UCSD-AML1 (cell line): ENCODE results near the gene CRIP2.
A peak's percentile ranks its signal among the peaks of the same experiment; 100 is the strongest.

ENCODE experiments used
- DNase-seq: peaks from one replicate; lab custom pipeline; 2025; ENCODE audit not compliant: unreplicated experiment; lab: John Stamatoyannopoulos, UW

Gene CRIP2

DNA sequence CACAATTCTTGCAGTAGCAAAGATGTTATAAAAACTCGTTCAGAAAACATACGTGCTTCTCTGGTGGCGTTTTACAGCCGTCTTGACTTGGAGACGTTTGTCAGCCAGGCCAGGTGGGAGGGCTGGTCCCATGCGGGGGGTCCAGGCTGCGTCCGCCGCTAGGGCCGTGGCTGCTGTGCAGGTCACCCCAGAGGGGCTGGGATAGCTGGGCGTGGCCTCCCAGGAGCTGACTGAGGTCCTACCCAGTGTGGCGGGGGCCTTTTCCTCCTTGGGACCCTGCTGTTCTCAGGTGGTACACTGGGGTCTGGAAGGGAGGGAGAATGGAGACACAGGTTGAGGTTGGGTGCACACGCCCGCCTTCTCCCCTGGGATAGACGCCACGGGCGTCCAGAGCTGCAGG lies 29.8 kb upstream of the CRIP2 start:
- no peak for DNase-seq

DNA sequence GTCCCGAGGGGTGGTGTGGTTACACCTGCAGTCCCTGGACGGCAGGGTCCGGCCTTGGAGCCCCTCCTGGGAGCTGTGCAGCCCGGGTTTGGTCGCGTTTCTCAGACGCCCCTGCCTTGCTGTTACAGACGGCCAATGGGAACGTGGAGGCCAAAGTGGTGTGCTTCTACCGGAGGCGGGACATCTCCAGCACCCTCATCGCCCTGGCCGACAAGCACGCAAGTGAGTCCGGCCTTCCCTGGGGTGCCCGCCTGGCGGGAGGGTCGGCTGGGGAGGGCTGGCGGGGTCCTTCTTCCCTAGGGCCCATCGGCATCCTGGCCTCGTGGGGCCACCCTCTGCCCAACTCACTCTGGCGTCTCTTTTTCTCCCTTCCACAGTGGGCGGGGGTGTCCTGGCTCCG lies 29.3 kb upstream of the CRIP2 start:
- no peak for DNase-seq

DNA sequence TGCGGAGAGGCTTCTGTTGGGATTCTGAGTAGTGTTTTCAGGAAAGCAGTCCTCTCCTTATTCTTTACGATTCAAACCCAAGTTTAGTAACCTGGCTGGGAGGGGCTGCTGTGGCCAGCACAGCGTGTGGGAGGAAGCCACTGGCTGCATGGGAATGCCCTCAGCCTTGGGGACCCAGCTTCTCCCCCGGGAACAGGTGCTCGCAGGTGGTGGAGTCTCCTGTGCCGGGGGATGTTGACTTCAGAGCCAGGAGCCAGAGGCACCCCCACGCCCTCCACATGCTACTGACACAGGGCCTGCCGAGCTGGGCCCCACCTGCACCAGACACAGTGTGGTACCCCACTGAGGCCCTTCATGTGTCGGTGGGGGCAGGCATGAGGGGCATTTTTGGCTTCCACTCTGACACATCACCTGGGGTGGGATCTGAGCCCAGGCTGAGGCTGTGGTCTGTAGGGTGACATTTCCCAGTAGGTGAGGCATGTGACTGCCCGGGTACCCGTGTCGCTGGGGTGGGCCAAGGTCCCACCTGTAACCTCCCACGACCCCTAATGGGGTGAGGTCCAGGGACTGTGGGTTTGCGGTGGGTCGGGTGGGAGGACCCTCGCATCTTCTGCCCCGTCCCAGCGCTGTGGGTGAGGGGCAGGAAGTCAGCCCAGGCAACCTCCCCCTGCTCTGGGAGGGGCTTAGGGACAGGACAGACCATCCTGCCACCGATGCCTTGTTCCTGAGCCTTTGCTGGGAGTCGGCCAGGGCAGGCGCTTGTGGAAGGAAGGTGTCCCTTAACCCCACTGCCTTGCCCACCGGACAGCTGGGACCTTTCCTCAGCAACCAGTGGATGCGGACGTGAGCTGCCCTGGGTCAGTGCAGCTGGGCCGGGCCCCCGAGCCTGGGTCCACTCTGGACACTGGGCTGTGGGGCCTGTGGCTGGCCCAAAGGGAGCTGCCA lies 28.4 kb upstream of the CRIP2 start:
- no peak for DNase-seq

DNA sequence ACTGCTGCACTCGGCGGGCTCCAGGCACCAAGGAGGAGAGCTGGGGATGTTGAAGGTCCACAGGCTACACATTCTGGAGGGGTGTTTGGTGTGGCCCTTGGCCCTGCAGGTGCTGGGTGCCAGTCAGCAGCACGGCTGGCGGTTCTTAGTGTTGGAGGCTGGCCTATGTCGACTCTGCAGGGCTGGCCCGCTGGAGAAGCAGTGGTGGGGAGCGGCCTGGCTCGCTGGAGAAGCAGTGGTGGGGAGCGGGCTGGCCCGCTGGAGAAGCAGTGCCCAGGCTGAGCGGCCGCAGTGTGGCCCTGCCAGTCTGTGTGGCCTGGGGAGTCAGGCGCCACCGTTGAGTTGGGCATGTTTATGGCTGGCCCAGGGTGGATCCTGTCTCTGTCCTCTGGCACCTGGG lies 27.6 kb upstream of the CRIP2 start:
- DNase-seq: no peak

DNA sequence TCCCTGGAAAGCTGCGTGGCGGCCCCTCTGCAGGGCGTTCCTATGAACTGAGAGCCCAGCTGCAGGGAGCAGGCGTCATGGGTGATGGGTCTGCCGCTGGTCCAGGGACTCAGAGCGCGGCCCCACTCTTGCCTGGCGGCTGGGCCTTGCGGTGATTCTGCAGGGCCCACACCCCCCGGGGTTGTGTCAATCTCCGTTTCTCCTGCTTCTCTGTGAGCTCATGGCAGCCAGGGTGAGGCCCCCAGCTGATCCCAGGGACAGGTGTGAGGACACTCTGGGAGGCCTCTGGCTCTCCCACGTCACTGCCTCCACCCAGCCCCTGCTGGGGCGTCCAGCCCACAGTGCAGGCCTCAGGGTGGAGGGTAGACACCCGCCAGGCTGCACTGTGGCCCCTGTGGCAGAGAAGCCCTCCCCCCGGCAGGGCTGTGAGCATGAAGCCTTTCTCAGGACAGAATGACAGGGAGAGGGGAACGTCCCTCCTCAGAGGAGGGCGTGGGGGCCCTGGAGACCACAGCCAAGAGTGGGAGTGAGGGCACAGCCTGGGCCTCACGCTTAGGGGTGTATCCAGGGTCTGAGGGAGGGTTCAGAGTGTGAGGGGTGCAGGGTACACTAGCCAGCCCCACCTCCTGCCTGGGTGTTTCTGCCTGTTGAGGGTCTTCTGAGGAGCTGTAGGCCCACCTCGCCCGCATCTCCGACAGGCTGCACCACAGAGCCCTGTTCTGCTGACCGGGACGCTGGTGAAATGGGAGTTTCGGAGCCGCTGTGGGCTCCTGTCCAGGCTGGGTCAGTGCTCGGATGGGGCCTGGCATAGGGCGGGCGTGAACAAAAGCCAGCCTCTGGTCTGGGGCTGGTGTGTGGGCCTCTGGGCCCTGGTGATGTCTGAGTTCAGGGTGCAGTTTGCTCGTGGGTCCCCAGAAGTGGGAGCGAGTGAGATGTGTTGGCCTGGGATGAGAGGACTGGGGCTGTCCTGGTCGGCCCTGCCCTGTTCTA lies 26.7 kb upstream of the CRIP2 start:
- no peak for DNase-seq

DNA sequence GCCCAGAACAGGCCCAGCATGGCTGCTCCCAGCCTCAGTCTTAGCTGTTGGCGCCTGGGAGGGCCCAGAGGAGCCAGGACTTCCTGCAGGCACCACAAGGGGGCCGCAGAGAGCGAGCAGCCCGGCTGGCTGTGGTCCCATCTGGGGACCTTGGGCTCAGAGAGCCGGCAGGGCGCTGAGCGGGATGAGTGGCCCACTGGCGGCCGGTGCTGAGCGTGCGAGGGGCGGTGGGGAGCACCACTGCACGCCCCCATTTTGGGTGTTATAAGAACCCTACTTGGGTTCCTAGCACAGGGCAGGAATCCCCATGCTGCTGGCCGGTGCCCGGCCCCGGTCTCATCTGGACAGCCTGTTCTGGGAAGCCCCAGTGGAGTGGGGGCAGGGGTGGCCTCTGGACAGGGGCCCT lies 25.9 kb upstream of the CRIP2 start:
- peak; percentile 41 for DNase-seq

DNA sequence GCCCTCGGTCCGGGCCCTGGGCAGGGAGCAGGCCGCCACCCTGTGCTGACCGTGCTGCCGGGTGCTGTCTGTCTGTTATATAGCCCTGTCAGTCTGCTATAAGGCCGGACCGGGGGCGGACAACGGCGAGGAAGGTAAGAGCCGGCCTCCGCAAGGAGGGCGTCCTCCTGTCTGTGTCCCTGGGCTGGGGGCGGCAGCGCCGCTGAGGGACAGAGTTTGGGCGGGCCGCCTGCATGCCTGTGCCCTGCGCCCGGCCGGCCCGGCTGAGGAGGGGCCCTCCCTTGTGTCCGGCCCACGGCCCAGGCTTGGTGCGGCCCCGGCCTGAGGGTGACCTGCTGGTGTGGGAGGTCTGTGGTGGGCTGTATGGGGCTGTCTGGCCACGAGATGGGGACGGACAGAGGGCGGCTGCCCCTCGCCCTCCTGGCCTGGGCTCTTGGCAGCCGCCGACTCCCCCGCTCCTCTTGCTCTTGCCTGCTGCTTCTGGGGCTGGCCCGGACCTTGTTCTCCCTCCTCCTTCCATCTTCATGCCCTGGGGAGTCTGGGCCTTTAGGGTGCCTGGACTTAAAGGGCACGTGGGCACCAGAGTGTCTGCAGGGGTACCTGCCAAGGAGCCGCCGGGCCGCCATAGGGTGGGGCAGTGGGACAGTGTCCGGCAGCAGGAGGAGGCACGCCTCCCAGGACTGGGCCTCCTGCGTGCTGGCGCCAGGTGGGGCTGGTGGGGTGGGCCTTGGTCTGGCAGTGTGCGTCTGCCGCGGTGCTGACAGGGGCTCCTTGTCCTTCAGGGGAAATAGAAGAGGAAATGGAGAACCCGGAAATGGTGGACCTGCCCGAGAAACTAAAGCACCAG lies 25.1 kb upstream of the CRIP2 start:
- no peak for DNase-seq

DNA sequence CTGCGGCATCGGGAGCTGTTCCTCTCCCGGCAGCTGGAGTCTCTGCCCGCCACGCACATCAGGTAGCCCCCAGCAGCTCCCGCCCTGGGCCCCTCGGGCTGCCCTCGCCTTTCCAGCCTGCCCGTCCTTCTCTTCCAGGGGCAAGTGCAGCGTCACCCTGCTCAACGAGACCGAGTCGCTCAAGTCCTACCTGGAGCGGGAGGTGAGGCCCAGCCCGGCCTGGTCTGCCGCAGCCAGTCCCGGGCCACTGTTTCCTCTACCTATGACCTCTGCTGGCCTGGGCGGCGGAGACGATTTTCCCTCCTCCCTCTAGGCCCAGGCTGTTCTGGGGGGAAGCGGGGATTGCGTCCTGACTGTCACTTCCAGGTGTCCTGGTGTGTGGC lies 24.5 kb upstream of the CRIP2 start:
- no peak for DNase-seq

DNA sequence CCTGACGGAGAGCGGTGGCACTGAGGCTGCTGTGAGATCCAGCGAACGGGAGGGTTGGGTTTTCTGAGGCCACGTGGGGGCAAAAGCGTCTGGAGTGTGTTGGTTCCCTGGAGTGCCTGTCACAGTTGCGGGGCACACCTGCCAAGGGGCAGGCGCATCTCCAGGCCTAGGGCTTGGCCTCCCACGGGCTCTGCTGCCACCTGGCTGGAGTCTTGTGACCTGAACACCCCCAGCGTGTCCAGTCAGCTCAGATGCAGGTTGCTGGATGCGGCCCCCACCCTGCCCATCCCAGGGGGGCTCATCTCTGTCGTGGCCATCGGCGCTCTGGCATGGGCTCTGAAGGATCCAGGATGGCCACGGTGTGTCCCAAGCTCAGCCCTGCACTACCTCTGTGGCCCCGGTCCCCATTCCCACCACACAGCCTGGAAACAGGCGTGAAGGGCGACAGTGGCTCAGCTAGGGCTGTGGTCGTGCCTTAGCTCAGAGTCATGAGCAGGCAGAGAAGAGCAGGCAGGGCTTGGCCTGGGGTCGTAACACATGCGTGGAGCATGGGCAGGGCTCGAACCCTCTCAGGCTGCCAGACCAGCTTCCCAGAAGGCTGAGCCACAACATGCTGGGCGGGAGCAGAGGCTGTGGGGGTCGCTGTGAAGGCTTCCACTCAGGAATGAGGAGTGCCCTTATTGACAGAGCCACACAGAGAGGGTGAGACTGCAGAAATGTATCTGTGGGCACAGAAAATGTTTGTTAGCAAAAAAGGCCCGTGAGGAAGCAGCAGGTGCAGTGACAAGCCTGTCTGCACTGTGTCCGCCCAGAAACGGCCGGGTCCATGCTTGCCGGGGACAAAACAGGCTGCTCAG lies 23.5 kb upstream of the CRIP2 start:
- DNase-seq: no peak

DNA sequence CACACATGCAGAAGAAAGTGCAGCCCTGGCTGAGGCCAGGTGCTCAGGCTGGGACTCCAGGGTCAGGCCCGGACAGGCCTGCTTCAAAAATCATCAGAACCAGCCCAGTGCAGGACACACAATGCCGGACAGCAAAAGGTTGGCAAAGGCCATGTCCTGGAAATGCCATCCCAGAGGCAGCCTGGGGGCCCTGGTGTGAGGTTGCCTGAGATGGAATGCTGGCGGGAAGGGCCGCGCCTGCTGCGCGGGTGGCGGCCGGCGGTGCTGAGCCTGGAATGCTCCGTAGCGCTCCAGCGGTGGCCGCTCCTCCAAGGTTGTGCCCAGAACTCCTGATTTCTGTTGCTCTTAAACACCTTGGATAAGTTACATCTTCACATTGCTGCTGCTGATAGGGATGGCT lies 21.7 kb upstream of the CRIP2 start:
- no peak for DNase-seq

DNA sequence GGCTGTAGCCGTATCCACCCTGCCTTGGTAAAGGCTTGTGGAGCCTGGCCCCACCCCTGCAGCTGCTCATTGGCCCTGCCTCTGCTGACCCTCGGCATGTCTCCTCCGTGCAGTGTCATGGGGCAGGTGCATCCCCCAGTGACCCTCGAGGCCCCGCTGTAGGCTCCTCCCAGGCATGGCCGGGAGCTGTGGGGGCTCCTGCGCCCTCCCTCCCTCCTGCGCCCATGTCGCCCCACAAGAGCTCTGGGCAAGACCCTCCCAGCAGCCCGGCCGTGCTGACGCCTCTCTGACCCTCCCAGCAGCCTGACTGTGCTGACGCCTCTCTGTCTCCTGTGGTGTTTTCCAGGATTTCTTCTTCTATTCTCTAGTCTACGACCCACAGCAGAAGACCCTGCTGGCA lies 20.8 kb upstream of the CRIP2 start:
- no peak for DNase-seq

DNA sequence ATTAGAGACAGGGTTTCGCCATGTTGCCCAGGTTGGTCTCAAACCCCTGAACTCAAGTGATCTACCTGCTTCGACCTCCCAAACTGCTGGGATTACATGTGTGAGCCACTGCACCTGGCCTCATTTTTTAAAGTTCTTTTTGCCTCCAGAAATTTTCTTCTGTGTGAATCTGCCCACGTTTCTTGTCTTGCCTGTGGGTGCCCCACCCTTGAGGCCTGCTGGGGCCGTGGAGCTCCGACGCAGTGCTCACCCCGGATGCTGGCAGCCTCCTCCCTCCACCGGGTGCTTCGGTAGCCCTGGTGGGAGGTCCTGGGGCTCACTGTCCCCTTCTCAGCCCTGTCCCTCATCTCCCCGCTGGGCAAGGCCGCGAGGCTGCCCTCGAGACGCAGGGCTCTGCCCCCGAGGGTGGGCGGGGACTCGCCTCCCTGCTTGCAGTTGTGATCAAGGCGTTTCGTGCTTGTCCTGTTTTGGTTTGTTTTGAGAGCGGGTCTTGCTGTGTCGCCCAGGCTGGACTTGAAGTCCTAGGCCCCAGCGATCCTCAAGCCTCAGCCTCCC lies 19.5 kb upstream of the CRIP2 start:
- no peak for DNase-seq

DNA sequence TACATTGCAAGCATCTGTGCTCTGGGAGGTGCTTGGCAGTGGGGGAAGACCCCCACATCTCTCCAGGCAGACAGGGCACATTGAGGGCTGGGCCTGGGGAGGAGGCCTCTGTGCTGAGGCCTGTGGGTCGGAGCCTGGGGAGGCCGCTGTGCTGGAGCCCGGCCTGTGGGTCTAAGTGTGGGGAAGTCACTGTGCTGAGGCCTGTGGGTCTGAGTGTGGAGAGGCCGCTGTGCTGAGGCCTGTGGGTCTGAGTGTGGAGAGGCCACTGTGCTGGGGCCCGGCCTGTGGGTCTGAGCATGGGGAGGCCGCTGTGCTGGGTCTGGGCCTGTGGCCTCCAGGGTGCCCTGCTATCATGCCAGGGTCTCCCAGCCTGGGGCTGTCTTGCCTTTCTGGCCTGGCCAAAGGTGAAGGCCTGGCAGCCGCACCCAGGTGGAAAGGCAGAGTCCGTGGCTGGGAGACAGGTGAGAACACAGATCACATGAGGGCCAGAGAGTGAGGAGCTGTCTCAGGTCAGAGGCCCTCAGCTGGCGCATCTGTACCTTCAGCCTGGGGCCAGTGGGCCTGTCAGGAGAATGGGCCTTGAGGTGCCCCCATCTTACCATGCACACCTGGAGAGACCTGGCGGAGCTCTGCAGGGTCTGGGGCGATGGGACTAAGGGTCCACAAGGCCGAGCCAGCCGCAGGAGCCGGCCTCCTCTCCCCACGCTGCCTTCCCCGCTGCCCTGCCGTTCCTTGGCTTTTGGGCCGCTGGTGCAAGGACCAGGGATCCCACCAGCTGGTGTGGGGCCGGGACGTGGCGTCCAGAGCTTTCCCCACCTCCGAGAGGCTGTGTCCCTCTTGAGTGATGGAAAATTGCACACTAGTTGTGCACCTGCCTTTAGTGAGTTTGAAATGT lies 18.6 kb upstream of the CRIP2 start:
- no peak for DNase-seq

DNA sequence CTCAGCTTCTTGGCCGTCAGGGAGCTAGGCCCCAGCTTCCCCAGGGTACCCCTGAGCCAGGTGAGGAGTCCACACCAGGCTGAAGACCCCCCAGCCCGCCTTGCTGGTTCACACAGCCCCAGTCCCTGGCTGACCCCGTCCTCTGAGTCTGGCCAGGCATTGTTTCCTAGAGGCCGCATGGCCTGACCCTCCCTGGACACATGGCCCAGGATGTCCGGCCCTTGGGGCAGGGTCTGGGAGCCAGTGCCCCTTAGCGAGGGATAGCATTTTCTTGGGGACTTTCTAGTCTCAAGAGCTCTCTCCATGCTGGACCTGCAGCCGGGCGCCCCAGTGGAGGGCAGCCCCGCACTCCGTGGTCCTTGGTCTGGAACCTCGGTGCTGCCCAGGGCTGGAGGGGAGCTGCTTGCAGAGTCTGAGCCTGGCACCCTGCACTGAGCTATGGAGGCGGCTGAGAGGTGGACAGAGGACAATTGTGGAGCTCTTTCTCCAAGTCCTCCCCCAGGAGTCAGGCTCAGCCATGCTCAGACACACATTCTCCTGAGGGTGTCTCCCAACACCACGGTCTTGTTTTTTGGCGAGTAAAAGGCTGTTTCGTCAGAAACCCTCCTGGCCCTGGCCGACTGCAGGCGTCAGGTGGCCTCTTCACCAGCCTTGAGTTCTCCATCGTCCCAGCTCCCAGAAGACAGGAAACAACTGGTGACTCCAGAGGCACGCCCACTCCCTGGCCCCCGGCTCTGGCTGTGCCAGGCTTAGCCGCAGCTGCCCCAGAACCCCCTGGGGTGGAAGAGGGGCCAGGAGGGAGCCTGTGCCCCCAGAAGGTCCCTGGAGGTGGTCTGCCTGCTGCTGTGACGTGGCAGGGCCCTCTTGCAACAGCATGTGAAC lies 17.6 kb upstream of the CRIP2 start:
- DNase-seq: no peak

DNA sequence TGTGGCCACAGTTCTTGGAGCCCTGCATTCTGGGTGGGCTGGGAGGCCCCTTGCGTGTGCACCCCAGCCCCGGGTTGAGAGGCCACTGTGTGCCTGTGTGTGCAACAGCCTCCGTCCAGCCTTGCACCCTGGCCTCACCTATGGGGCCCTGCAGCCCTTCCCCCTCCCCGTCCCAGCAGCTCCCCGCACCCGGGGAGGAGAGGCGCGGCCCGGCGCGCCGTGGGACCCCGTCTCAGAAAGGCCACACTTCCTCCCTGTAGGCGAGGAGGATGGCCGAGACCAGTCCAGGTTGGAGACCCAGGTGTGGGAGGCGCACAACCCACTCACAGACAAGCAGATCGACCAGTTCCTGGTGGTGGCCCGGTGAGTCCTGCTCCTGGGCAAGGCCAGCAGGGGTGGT lies 16.6 kb upstream of the CRIP2 start:
- DNase-seq: no peak

DNA sequence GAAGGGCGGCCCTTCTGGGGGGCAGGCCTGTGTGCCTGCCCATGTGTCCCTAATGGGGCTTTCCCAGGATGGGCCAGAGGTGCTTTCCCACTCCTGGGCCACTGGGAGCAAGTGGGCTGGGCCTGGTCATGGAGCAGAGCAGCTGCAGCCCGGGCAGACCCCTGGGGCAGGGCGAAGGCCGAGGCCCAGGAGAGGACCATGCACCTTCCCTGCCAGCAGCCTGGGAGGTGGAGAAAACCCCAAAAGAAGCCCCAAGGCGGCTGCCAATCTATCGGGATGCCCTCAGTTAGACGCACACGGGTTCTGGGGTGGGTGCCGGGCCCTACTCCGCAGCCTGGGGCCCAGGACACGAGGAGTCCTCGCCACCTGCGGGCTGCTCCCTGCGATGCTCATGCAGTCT lies 16.1 kb upstream of the CRIP2 start:
- DNase-seq: no peak

DNA sequence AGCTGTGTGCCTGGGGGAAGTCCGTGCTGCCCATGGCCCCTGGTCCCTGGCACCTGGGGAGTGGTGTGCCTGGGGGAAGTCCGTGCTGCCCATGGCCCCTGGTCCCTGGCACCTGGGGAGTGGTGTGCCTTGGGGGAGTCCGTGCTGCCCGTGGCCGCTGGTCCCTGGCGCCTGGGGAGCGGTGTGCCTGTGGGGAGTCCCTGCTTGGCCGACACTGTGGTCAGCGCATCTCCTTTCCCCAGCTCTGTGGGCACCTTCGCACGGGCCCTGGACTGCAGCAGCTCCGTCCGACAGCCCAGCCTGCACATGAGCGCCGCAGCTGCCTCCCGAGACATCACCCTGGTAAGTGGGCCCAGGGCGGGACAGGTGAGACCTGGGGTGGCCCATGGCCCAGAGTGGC lies 14.5 kb upstream of the CRIP2 start:
- DNase-seq: no peak

DNA sequence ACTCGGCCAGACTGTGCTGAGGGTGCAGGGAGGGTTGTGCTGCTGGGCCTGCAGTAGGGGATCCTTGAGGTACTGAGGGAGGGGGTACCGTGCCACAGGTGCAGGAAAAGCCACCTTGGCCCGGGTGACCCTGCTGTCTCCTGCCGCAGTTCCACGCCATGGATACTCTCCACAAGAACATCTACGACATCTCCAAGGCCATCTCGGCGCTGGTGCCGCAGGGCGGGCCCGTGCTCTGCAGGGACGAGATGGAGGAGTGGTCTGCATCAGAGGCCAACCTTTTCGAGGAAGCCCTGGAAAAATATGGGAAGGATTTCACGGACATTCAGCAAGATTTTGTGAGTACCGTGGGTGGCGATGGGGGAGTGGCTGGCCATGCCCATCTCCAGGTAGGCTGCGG lies 14.0 kb upstream of the CRIP2 start:
- no peak for DNase-seq
